Measurements from ENCODE around the gene CFL2. TPM values are rescaled to one million over a fixed set of nuclear protein-coding genes. Genes with fewer than 3 reads are reported as not detected.

The CFL2 gene
- 41.0 TPM for total RNA-seq

DNA sequence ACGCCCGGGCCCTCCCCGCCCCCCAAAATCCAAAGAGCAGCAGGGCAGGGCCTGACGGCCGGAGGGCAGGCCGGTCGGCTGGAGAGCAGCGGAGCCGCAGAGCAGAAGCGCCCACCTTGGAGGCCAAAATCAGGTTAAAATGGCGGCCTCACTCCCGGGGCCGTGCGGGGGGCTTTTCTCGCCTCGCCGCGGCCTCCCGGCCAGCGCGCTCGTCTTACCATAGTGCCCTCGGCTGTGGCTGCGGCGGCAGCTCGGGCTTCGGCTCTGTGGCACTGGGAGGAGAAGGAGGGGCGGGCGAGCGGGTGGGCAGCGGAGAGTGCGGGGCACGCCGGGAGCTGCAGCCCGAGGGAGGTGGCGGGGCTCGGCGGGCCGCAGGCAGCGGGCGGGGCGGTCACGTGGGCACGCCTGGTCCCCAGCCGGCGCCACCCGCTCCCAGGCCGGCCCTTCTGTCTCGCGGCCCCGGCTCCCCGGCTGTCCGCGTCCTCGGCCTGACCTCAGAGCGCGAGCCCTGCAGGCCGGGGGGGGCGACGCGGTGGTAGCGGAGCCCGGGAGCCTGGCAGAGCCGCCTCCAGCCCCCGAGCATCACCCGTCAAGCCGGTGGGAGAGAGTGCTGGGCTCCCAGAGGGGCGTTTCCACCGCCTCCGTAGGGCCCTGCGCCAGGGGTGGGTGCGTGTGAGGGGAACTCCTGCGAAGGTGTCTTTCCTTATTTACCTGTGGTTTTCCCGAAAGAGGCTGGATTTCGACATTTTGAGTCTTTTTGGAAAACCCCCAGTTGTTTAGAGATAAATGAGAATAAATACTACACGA is at the start of gene CFL2:
Gene CFL2, minus strand, starts transcription at position 274 of the 807 bp plus-strand sequence. Its CDS starts 53 bp downstream, at position 221.

Small RNA genes lying within 50 kb of the gene (small RNA-seq; reads per million reads assigned to genes)
- not detected for gene RNU6-1261P (ENCODE audit: low replicate concordance)

Other genes with a start within 250 kb of the CFL2 start
- gene EAPP, start 174.9 kb downstream of the CFL2 start, total RNA-seq: 53.5 TPM
- gene SNX6, start 84.4 kb downstream of the CFL2 start, total RNA-seq: 81.1 TPM
- gene BAZ1A, start 160.8 kb upstream of the CFL2 start, total RNA-seq: 40.7 TPM

All from parietal lobe (tissue), 2 donors.